Activated CD4-positive, alpha-beta T cell treated with anti-CD3 and anti-CD28 coated beads, Interleukin-2, amount 50 U/mL, for 1 hour (primary cell): ENCODE data around the gene USP38.
"Not testable (repeated sequence)": the region's sequence is repeated elsewhere in the genome, so short reads cannot be mapped to it uniquely, and the experiment has no call there.

Experiments used
- DNase-seq: peaks from one replicate; pipeline ENCODE4 v3.0.0-alpha.2; 2020

USP38 gene

GRCh38 chr4:143224255-143224654 is 39.5 kb downstream of the USP38 start:
- DNase-seq: no peak

DNA sequence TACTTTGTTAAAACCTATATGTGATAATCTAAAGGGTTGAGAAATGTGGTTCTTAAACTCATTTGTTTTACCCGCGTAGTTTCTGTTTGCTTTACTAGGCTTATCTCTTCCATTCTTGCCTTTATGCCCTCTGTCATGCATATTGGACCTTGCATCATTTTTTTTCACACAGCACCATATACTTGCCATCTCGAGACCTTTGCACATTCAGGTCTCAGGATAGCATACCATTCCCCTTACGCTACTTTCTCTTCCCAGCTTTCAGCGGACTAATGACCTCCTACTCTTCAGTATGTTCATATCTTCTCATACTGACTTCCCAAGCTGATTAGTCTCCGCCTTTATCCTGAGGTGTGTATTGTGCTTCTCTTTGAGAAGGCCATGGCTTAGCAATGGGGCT is 40.5 kb downstream of the USP38 start:
- no peak for DNase-seq

DNA sequence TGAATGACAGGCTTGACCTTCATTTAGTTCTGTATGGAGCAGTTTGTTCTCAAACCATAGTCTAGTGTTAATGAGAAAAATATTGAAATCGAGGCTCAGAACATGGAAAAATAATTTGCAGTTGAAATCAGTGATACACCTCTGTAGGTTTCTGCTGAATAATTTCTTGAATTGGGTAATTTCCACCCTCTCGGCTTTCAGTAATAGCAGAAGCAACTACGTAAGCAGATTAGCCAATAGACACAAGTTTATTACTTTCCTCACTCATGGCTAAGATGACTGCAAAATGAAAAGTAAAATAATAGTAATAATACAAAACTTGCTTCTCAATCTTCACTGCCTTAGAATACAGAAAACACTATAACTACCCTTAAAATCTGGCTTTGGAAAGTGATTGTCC is 46.0 kb downstream of the USP38 start:
- DNase-seq: no peak

DNA sequence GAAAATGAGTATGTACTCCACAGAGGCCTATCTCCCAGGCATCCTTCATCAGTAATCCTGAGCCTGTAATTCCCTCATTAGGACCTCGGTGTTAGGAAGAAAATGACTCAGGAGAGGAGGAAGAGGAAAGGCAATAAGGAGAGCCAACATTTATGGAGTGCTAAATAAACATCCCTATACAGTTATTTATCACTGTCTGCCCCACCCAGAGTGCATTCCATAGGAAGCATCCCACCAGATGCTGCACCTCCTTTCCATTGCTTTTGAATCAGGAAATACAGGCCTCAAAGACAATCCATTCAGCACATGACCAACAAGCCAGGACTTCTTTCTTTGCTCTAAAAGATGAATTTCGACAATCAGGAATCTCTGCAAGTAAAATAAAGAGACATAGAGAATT is 47.6 kb downstream of the USP38 start:
- no peak for DNase-seq

DNA sequence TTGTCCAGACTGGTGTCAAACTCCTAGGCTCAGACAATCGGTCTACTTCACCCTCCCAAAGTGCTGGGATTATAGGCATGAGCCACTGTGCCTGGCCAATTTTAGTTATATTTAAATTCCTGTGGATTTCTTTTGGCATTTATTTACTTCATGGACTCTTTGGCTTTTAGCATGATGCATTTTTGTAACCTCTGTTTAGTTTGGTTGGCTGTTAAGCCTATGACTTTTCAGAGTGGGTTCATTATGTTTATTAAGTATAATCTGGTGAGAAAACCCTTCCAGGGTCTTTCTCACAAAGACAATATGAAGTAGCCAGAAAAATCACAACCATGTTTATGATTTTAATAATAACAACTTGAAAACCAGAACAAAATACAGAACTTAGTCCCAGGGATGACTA is 49.4 kb downstream of the USP38 start:
- DNase-seq: no peak

DNA sequence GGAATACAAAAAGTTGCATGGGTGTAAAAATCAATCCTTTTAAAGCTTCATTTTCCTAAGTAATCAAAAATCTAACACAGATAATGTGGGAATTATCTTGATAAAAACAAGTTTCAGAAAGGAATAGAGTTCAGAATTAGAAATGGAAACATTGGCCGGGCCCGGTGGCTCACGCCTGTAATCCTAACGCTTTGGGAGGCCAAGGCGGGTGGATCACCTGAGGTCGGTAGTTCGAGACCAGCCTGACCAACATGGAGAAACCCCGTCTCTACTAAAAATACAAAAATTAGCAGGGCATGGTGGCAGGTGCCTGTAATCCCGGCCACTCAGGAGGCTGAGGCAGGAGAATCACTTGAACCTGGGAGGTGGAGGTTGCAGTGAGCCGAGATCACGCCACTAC is 52.5 kb downstream of the USP38 start:
- not testable (repeated sequence) for DNase-seq

- no peak for DNase-seq
These were observed 56.4 kb downstream of the USP38 start for GRCh38 chr4:143240939-143241679.

GRCh38 chr4:143241892-143242291 is 57.2 kb downstream of the USP38 start:
- no peak for DNase-seq

DNA sequence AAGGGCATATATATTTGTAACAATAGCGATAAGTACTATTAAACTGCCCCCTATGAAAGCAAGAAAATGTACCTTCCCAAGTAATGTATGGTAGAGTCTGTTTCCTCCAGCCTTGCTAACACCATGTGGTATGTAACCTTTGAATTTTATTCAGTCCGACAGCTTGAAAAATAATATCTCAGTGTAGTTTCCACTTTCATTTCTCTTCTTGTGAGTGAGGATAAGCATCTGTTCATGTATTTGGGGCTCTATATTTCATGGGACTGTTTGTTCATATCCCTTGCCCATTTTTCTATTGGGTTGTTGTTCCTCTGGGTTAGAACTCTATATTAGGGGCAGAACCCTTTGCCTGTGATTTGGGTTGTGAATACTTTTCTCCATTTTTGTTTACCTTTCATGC is 58.3 kb downstream of the USP38 start:
- no peak for DNase-seq

DNA sequence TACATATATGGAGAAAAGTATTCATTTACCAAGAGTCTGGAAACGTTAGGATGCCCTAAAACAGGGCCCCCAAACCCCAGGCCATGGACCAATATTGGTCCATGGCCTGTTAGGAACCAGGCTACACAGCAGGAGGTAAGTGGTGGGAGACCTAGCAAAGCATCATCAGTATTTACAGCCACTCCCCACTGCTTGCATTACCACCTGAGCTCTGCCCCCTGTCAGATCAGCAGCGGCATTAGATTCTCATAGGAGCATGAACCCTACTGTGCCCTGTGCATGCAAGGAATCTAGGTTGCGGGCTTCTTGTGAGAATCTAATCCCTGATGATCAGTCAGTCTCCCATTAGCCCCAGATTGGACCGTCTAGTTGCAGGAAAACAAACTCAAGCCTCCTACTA is 62.3 kb downstream of the USP38 start:
- no peak for DNase-seq

GRCh38 chr4:143247866-143248265 is 63.1 kb downstream of the USP38 start:
- no peak for DNase-seq

GRCh38 chr4:143248827-143249226 is 64.1 kb downstream of the USP38 start:
- no peak for DNase-seq

- DNase-seq: no peak
These were observed 65.9 kb downstream of the USP38 start for GRCh38 chr4:143250617-143251016.

DNA sequence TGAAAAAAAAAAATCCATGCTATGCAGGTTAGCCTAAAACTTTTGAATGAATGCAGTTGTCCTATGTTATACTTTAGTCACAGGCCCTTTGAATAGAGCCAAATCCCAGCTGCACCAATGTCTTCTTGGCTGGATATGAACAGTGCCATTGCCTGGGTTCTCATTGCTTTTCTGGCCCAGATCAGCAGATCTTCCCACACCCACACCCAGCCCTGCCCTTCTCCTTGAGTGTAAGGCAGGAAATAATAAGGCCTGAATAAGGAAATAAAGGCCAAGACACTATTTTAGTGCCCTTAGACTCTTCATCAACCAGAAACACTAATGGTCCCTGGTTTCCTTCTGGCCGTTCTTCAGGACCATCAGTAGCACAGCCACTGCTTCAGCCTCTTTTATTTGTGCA is 66.6 kb downstream of the USP38 start:
- DNase-seq: no peak

DNA sequence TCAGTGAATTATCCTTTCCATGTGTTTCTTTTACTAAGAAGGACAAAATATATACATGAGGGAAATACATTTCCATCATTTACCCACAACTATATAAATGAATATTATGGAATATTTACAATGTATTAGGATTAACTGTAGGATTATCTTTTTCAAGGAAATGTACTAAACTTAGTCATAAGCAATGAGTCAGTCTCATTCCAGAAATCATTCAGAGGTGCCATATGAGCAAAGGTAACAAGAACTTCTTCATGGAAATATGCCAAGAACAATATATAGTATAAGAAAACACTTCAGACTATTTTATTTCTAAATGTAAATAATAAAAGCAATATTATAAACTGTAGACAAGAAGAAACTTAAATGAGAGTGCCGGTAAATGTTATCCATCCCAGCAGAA is 67.1 kb downstream of the USP38 start:
- no peak for DNase-seq

DNA sequence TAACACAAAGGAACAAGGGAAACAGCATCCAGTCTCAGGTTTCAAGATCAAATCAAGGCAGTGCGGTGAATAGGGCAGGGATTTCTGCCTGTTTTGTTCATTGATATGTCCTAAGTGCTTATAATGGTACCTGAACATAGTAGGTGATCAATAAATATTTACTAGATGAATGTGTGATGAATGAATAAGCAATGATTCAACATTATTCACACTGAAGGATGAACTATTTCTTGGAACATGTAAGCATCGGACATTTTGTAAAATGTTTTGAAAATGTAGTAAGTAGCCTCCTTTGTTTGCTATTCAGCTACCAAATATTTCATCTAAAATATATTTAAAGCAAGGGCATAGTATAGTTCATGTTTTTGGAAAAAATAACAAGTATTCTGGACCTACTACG is 67.8 kb downstream of the USP38 start:
- no peak for DNase-seq

GRCh38 chr4:143253166-143253565 is 68.4 kb downstream of the USP38 start:
- DNase-seq: no peak

GRCh38 chr4:143254491-143255226 is 69.9 kb downstream of the USP38 start:
- DNase-seq: no peak

DNA sequence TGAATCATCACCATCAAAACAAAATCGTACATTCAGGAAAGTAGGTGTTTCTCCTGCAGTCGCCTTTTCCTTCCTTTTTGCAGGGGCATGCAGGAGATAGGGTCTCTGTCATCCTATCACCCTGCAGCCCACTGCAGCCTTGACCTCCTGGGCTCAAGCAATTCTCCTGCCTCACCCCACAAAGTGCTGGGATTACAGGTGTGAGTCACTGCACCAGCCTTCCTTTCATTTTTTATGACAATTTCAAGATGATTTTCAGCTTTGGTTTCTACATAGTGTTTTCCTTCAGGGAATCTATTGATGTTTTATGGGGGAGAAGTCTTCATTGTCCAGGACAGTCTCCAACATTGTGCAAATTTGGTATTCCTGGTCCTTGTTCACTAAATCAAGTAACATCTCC is 71.7 kb downstream of the USP38 start:
- DNase-seq: no peak

DNA sequence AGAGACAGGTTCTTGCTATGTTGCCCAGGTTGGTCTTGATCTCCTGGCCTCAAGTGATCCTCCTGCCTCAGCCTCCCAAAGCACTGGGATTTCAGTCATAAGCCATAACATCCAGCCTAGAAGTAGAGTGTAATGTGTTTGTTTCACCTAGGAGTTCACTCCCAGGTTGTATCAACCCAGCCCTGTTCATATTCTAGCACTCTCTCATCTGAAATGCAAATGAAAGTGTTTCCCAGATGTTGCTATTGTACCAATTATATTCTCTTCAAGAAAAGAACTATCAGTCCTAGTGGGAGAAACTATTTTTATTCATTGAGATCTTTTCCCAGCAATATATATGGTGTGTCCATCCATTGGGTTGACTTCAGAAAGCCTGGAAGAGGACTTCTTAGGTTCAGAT is 72.6 kb downstream of the USP38 start:
- no peak for DNase-seq

- no peak for DNase-seq
These were observed 76.0 kb downstream of the USP38 start for GRCh38 chr4:143260750-143261149.

- DNase-seq: no peak
These were observed 78.1 kb downstream of the USP38 start for GRCh38 chr4:143262838-143263237.

GRCh38 chr4:143267690-143268089 is 83.0 kb downstream of the USP38 start:
- DNase-seq: not testable (repeated sequence)

DNA sequence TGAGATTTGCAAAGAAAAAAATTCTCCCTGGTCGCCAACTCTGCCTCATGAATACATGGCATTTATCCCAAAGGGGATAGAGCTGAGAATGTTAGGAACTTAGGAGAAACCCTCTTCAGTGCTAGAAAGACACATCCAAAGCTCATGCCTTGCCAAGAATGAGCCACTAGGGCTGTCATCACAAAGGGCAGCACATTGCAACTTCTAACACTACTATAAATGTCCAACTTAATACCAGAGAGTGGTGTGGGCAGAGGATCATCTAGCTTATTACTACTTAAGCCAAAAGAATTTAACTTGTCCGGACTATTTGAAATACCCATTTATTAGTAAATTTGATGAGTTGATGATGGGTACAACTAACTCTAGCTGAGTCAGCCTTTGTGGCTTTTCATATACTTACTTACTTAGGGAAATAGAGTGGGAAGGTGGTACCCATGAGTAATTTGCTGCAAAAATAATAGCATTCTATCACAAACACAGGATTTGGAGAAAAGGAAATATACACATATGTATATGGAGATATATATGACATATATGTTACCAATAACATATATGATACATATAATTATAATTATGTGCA is 85.6 kb downstream of the USP38 start:
- no peak for DNase-seq
